ENCODE data around the gene MACO1. TPM values are rescaled to one million over a fixed set of nuclear protein-coding genes. Genes with fewer than 3 reads are reported as not detected.

The MACO1 gene
- total and polyA plus RNA-seq, 10 of the 15 experiments (the other 5 are each of a cell fraction or from before 2014, with no cell fraction given) = 3.2 to 19.8 (median 10.3) TPM

- ChIA-PET RAD21 (ENCODE audit: unreplicated experiment) (interaction anchor here (1.4 to 2.1 kb wide), 4 partner anchors 23 to 93 kb away, joined by 3 to 8 read pairs (median 5); no protein-coding TSS in a partner anchor), CTCF (interaction anchor here (1.0 to 2.7 kb wide), 3 partner anchors 58 to 92 kb away, joined by 3 to 16 read pairs (median 5); no protein-coding TSS in a partner anchor), POLR2A (interaction anchor here (2.5 kb wide), 1 partner anchor 22 kb away, joined by 8 read pairs; no protein-coding TSS in a partner anchor), SMC1A (ENCODE audit: uncharacterized antibody, unreplicated experiment) (interaction anchor here (0.8 to 3.4 kb wide), 7 partner anchors 15 to 391 kb away, joined by 3 to 28 read pairs (median 4); partner anchors contain the start of gene MTFR1L)
- BruUV-seq (replicated peaks) = no TSS peak
- Histone ChIP-seq H3K4me2 (ENCODE audit: control insufficient read depth, insufficient read depth) (no peak overlapping the region), H4K20me1 (ENCODE audit: control insufficient read depth, insufficient read depth) (no peaks in the 10 kb centered on the region), H3K79me2 (ENCODE audit: control insufficient read depth, insufficient read depth, low read length) (peaks cover 24% of the 10 kb centered on the region), H3K9me3 (replicated peaks; ENCODE audit: control insufficient read depth, insufficient read depth, low read length) (no peaks in the 10 kb centered on the region), H3K4me1 (ENCODE audit: control insufficient read depth, insufficient read depth, low read length) (no peaks in the 10 kb centered on the region), H3K9ac (ENCODE audit: control insufficient read depth, insufficient read depth, low read length) (no peak overlapping the region), H3K4me3 (no peak overlapping the region), H2AFZ (ENCODE audit: control insufficient read depth, low read depth, low read length) (no peak overlapping the region), H3K36me3 (ENCODE audit: control insufficient read depth in 2 of 2, insufficient read depth in 2 of 2, low read length in 1 of 2) (no peaks in the 10 kb centered on the region), H3K27me3 (replicated peaks in 1 of 2; ENCODE audit: control insufficient read depth in 2 of 2, insufficient read depth in 2 of 2, low read length in 1 of 2) (no peaks in the 10 kb centered on the region), H3K27ac (ENCODE audit: control insufficient read depth, insufficient read depth) (no peak overlapping the region)
- DNase-seq (ENCODE audit: low read depth, low spot score) = no peak
- ATAC-seq = no peak
- no peak for FAIRE-seq
- TF ChIP-seq ZSCAN29 (IDR thresholded peaks at IDR 0.05) = no peak
- TF ChIP-seq RELA (IDR thresholded peaks at IDR 0.05; ENCODE audit: borderline replicate concordance, partially characterized antibody) = no peak
- TF ChIP-seq MEF2B (IDR thresholded peaks at IDR 0.05; ENCODE audit: partially characterized antibody, poor library complexity, severe bottlenecking) = no peak
- TF ChIP-seq IKZF2 (IDR thresholded peaks at IDR 0.05) = no peak
- TF ChIP-seq E4F1 (IDR thresholded peaks at IDR 0.05; ENCODE audit: borderline replicate concordance, partially characterized antibody) = no peak
- no peak for TF ChIP-seq ZNF622 (IDR thresholded peaks at IDR 0.05)
- no peak for TF ChIP-seq SREBF1 (IDR thresholded peaks at IDR 0.05; ENCODE audit: low read length)
- TF ChIP-seq ZNF384 (IDR thresholded peaks at IDR 0.05; ENCODE audit: borderline replicate concordance, low read depth, low read length) = no peak
- no peak for TF ChIP-seq ZNF207 (IDR thresholded peaks at IDR 0.05; ENCODE audit: borderline replicate concordance)
- no peak for TF ChIP-seq NR2C1 (IDR thresholded peaks at IDR 0.05)
- TF ChIP-seq HDGF (IDR thresholded peaks at IDR 0.05) = no peak
- no peak for TF ChIP-seq ZNF24 (IDR thresholded peaks at IDR 0.05)
- intact Hi-C loops (cut with micrococcal nuclease; ENCODE audit: unreplicated experiment) = no loop called here
- 81% methylated on average over 7 of the region's 7 CpGs for WGBS (ENCODE audit: insufficient coverage, insufficient replicate concordance, low lambda C conversion rate, missing lambda C conversion rate)
- in situ Hi-C loops (cut with MboI) = loop anchor here (10.0 kb wide), 1 partner anchor 144 kb away; no protein-coding TSS in a partner anchor
Observed at GRCh38 chr1:25428475-25429166, 2.1 kb upstream of the MACO1 start.
